ENCODE measurements around the gene JRKL. TPM values are rescaled to one million over a fixed set of nuclear protein-coding genes. Genes with fewer than 3 reads are reported as not detected.
"Not testable (repeated sequence)": the region's sequence is repeated elsewhere in the genome, so short reads cannot be mapped to it uniquely, and the experiment has no call there.

JRKL gene
- total and polyA plus RNA-seq, 2 donors from 2014 or later: 4.6 to 12.5 TPM

DNA sequence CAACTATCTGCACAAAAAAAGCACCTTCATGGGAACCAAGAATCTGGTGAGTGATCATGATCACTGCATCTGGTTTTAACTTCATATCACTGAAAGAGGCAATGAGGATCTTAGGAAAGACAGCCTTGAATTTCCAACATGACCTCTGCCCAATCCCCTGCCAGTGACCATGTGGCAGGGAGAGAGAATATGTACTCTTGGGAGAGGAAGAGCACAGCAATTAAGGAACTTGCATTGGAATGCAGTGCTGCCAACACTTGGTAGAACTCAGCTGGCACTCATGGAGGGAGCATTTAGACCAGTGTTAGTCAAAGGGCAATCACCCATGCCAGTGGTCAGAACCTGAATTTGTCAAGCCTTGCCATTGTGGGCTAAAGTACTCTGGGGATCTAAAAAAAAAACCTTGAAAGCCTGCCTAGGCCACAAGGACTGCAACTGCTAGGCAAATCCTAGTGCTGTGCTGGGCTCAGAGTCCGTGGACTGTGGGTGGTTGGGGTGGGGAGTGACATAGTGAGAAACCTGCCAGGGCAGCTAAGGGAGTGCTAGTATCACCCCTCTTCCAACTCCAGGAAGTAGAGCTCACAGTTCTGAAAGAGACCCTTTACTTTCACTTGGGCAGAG, 23.1 kb downstream of the JRKL start:
- Histone ChIP-seq H3K27me3 (ENCODE audit: control insufficient read depth, insufficient read depth, low read length) (no peaks in the 10 kb centered on the region), H3K4me1 (ENCODE audit: control insufficient read depth in 2 of 3, insufficient read depth in 2 of 3, low read depth in 1 of 3, low read length in 3 of 3) (no peaks in the 10 kb centered on the region), H3K9ac (ENCODE audit: low read length in 3 of 3) (no peak overlapping the region), H3K4me3 (ENCODE audit: low read length in 3 of 3) (no peak overlapping the region), H3K27ac (ENCODE audit: low read depth in 2 of 2, low read length in 2 of 2) (no peak overlapping the region), H3K9me3 (ENCODE audit: control insufficient read depth in 2 of 3, insufficient read depth in 1 of 3, low read length in 3 of 3) (no peaks in the 10 kb centered on the region), H3K36me3 (ENCODE audit: control insufficient read depth in 2 of 3, insufficient read depth in 3 of 3, low read length in 3 of 3) (no peaks in the 10 kb centered on the region)
- no peak for FAIRE-seq
- intact Hi-C loops (cut with DNase I): no loop called here
- TF ChIP-seq, protein P1, sequence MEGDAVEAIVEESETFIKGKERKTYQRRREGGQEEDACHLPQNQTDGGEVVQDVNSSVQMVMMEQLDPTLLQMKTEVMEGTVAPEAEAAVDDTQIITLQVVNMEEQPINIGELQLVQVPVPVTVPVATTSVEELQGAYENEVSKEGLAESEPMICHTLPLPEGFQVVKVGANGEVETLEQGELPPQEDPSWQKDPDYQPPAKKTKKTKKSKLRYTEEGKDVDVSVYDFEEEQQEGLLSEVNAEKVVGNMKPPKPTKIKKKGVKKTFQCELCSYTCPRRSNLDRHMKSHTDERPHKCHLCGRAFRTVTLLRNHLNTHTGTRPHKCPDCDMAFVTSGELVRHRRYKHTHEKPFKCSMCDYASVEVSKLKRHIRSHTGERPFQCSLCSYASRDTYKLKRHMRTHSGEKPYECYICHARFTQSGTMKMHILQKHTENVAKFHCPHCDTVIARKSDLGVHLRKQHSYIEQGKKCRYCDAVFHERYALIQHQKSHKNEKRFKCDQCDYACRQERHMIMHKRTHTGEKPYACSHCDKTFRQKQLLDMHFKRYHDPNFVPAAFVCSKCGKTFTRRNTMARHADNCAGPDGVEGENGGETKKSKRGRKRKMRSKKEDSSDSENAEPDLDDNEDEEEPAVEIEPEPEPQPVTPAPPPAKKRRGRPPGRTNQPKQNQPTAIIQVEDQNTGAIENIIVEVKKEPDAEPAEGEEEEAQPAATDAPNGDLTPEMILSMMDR (IDR thresholded peaks at IDR 0.05; ENCODE audit: borderline replicate concordance, extremely low read depth, insufficient read depth): no peak
- DNase-seq: no peak

DNA sequence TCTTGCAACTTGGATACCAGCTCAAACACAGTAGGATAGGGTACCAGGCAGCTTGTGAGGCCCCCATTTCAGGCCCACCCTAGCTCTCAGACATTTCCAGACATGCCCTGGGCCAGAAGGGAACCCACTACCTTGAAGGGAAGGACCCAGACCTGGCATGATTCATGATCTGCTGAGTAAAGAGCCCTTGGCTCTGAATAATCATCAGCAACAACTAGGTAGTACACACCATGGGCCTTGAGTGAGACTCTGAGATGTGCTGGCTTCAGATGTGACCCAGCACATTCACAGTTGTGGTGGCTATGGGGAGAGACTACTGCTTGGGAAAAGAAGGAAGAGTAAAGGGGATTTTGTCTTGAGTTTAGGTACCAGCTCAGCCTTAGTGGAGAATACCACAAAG, 23.6 kb downstream of the JRKL start:
- TF ChIP-seq, protein P1 (IDR thresholded peaks at IDR 0.05; ENCODE audit: borderline replicate concordance, extremely low read depth, insufficient read depth): no peak
- no peak for DNase-seq
- H3K9me3 ChIP-seq (ENCODE audit: control insufficient read depth in 2 of 3, insufficient read depth in 1 of 3, low read length in 3 of 3): no peaks in the 10 kb centered on the region
- no peaks in the 10 kb centered on the region for H3K36me3 ChIP-seq (ENCODE audit: control insufficient read depth in 2 of 3, insufficient read depth in 3 of 3, low read length in 3 of 3)
- no peaks in the 10 kb centered on the region for H3K27me3 ChIP-seq (ENCODE audit: control insufficient read depth, insufficient read depth, low read length)
- no peak overlapping the region for H3K4me3 ChIP-seq (ENCODE audit: low read length in 3 of 3)
- no peak overlapping the region for H3K9ac ChIP-seq (ENCODE audit: low read length in 3 of 3)
- FAIRE-seq: no peak
- H3K4me1 ChIP-seq (ENCODE audit: control insufficient read depth in 2 of 3, insufficient read depth in 2 of 3, low read depth in 1 of 3, low read length in 3 of 3): no peaks in the 10 kb centered on the region
- H3K27ac ChIP-seq (ENCODE audit: low read depth in 2 of 2, low read length in 2 of 2): no peak overlapping the region
- intact Hi-C loops (cut with DNase I): no loop called here

DNA sequence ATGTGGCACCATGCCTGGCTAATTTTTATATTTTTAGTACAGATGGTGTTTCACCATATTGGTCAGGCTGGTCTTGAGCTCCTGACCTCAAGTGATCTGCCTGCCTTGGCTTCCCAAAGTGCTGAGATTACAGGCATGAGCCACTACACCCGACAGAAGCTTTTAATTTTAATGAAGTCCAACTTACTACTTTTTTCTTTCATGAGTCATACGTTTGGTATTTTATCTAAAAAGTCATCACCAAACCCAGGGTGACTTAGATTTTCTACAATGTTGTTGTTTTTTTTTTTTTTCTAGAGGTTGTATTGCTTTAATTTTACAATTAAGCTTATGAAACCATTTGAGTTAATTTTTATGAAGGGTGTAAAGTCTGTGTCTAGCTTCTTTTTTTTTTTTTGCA, 34.9 kb downstream of the JRKL start:
- Histone ChIP-seq H3K9me3 (ENCODE audit: control insufficient read depth in 2 of 3, insufficient read depth in 1 of 3, low read length in 3 of 3) (no peaks in the 10 kb centered on the region), H3K4me3 (ENCODE audit: low read length in 3 of 3) (no peak overlapping the region), H3K27ac (ENCODE audit: low read depth in 2 of 2, low read length in 2 of 2) (no peak overlapping the region), H3K36me3 (ENCODE audit: control insufficient read depth in 2 of 3, insufficient read depth in 3 of 3, low read length in 3 of 3) (no peaks in the 10 kb centered on the region), H3K27me3 (ENCODE audit: control insufficient read depth, insufficient read depth, low read length) (no peaks in the 10 kb centered on the region), H3K4me1 (ENCODE audit: control insufficient read depth in 2 of 3, insufficient read depth in 2 of 3, low read depth in 1 of 3, low read length in 3 of 3) (no peaks in the 10 kb centered on the region), H3K9ac (ENCODE audit: low read length in 3 of 3) (no peak overlapping the region)
- intact Hi-C loops (cut with DNase I): no loop called here
- DNase-seq: no peak
- no peak for FAIRE-seq
- TF ChIP-seq, protein P1 (IDR thresholded peaks at IDR 0.05; ENCODE audit: borderline replicate concordance, extremely low read depth, insufficient read depth): no peak

DNA sequence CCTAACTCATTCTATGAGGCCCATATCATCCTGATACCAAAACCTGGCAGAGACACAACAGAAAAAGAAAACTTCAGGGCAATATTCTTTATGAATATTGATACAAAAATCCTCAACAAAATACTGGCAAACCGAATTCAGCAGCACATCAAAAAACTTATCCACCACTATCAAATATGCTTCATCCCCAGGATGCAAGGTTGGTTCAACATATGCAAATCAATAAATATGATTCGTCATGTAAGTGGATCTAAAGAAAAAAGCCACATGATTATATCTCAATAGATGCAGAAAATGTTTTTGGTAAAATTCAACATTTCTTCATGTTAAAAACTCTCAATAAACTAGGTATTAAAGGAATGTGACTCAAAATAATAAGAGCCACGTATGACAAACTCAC, 40.9 kb downstream of the JRKL start:
- Histone ChIP-seq H3K36me3 (ENCODE audit: control insufficient read depth in 2 of 3, insufficient read depth in 3 of 3, low read length in 3 of 3) (no peaks in the 10 kb centered on the region), H3K9me3 (ENCODE audit: control insufficient read depth in 2 of 3, insufficient read depth in 1 of 3, low read length in 3 of 3) (no peaks in the 10 kb centered on the region), H3K9ac (ENCODE audit: low read length in 3 of 3) (no peak overlapping the region), H3K27me3 (ENCODE audit: control insufficient read depth, insufficient read depth, low read length) (no peaks in the 10 kb centered on the region), H3K4me1 (ENCODE audit: control insufficient read depth in 2 of 3, insufficient read depth in 2 of 3, low read depth in 1 of 3, low read length in 3 of 3) (no peaks in the 10 kb centered on the region), H3K27ac (ENCODE audit: low read depth in 2 of 2, low read length in 2 of 2) (no peak overlapping the region), H3K4me3 (ENCODE audit: low read length in 3 of 3) (no peak overlapping the region)
- intact Hi-C loops (cut with DNase I): no loop called here
- no peak for DNase-seq
- TF ChIP-seq, protein P1 (IDR thresholded peaks at IDR 0.05; ENCODE audit: borderline replicate concordance, extremely low read depth, insufficient read depth): no peak
- no peak for FAIRE-seq

DNA sequence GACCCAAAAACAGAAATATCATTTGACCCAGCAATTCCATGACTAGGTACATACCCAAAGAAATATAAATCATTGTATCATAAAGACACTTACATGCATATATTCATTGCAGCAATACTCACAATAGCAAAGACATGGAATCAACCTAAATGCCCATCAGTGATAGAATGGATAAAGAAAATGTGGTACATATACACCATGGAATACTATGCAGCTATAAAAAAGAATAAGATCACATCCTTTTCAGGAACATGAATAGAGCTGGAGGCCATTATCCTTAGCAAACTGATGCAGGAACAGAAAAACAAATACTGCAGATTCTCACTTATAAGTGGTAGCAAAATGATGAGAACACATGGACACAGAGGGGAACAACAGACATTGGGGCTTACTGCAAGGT, 42.8 kb downstream of the JRKL start:
- FAIRE-seq, DNase-seq: not testable (repeated sequence)

More for the DNA sequence above, 42.8 kb downstream of the JRKL start:
- intact Hi-C loops (cut with DNase I); H3K36me3 ChIP-seq (ENCODE audit: control insufficient read depth in 2 of 3, insufficient read depth in 3 of 3, low read length in 3 of 3); H3K27ac ChIP-seq (ENCODE audit: low read depth in 2 of 2, low read length in 2 of 2); H3K27me3 ChIP-seq (ENCODE audit: control insufficient read depth, insufficient read depth, low read length); H3K4me3 ChIP-seq (ENCODE audit: low read length in 3 of 3); H3K4me1 ChIP-seq (ENCODE audit: control insufficient read depth in 2 of 3, insufficient read depth in 2 of 3, low read depth in 1 of 3, low read length in 3 of 3); H3K9ac ChIP-seq (ENCODE audit: low read length in 3 of 3); H3K9me3 ChIP-seq (ENCODE audit: control insufficient read depth in 2 of 3, insufficient read depth in 1 of 3, low read length in 3 of 3): not testable (repeated sequence)
